ENCODE data around the gene FAM32A.
A peak's percentile ranks its signal among the peaks of the same experiment; 100 is the strongest.

Gene FAM32A

DNA sequence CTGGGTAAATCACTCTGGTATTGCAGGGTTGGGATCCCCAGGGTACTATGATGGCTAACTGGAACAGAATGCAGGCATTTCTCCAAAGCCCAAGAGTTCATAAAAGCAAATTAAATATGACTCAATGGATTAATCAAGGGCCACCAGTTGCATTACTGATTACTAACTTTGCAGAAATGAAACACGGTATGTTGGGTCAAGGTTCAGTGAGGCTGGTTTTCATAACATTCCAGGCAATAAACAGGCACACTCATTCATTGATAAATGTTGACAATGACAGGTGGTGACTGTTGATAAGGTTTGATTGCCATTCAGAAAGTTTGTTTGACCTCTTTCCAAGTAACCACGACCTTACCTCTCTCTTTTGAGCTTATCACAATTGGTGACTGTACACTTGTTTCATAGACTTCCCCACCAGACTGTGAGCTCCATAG is 12.0 kb downstream of the FAM32A start:
- H3K4me3 Mint-ChIP-seq, result peak overlapping the region; percentile 89 to 94 (median 91)
- TF ChIP-seq, protein P1, sequence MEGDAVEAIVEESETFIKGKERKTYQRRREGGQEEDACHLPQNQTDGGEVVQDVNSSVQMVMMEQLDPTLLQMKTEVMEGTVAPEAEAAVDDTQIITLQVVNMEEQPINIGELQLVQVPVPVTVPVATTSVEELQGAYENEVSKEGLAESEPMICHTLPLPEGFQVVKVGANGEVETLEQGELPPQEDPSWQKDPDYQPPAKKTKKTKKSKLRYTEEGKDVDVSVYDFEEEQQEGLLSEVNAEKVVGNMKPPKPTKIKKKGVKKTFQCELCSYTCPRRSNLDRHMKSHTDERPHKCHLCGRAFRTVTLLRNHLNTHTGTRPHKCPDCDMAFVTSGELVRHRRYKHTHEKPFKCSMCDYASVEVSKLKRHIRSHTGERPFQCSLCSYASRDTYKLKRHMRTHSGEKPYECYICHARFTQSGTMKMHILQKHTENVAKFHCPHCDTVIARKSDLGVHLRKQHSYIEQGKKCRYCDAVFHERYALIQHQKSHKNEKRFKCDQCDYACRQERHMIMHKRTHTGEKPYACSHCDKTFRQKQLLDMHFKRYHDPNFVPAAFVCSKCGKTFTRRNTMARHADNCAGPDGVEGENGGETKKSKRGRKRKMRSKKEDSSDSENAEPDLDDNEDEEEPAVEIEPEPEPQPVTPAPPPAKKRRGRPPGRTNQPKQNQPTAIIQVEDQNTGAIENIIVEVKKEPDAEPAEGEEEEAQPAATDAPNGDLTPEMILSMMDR (IDR thresholded peaks at IDR 0.05; ENCODE audit: unreplicated experiment in 3 of 3), result no peak

DNA sequence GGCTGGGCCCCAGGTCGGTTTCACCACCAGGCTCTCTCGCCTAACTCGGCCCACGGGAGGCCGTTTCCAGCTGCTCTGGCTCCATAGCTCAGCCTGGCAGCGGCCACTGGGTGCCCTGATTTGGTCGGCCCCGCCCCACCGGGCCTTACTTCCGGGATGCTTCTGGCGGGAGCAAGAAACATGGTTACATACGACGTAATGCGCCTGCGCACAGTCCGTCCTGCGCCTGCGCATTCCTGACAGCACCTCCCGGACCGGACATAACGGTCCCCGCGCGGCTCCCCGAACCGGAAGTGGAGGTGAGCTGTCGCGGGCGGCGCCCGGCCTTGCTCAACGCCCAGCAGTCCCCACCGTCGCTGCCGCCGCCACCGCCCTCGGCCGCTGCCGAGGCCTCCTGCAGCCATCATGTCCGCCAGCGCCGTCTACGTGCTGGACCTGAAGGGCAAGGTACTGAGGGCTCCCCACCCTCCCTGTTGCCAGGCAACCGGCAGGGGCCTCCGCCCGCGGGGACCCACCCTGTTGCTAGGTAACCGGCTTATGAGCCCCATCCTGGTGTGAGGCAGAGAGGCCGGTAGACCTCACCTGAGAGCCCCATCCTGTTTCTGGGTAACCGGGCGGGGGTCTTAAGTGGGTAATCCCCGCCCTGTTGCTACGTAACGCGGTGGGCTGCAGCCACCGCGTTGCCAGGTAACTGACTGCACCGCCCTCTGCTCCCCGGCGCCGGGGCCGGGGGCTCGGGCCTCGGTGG is 12.6 kb downstream of the FAM32A start, which contains the start of gene AP1M1:
Gene AP1M1, plus strand, starts transcription at position 290 of the 748 bp plus-strand sequence. Its CDS starts 116 bp downstream, at position 406.
- Mint-ChIP-seq H3K4me1 (peaks cover 34% of the 10 kb centered on the region), H3K27ac (peak within 1 kb of the TSS; percentile 95 to 96 (median 96)), H3K36me3 (ENCODE audit: low read depth) (peaks cover 16% of the 10 kb centered on the region), H3K9me3 (no peaks in the 10 kb centered on the region), H3K27me3 (ENCODE audit: low read depth) (no peaks in the 10 kb centered on the region), H3K4me3 (peak within 1 kb of the TSS; percentile 89 to 94 (median 91))
- TF ChIP-seq, protein P1 (IDR thresholded peaks at IDR 0.05; ENCODE audit: unreplicated experiment in 3 of 3), result no peak

More for the DNA sequence above, 12.0 kb downstream of the FAM32A start:
- no peaks in the 10 kb centered on the region for H3K27me3 Mint-ChIP-seq (ENCODE audit: low read depth)
- H3K9me3 Mint-ChIP-seq, result no peaks in the 10 kb centered on the region
- peaks cover 34% of the 10 kb centered on the region for H3K4me1 Mint-ChIP-seq
- H3K36me3 Mint-ChIP-seq (ENCODE audit: low read depth), result peaks cover 10% of the 10 kb centered on the region
- H3K27ac Mint-ChIP-seq, result peak overlapping the region; percentile 95 to 96 (median 96)

DNA sequence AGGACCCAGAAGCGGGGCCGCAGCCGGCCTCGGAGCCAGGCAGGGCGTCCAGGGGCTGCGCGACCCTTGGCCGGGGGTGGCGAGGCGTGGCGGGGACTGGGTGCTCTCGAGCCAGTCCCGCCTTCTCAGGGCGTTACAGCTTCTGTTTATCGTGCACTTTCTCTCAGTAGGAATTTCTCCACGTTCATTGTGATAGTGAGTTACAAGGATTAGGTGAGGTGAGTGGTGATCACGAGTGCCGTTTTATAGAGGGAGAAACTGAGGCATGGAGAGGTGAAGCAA is 13.1 kb downstream of the FAM32A start:
- H3K27me3 Mint-ChIP-seq (ENCODE audit: low read depth), result no peaks in the 10 kb centered on the region
- peak overlapping the region in 2 of 3 experiments; percentile 61 to 92 for H3K27ac Mint-ChIP-seq
- H3K9me3 Mint-ChIP-seq, result no peaks in the 10 kb centered on the region
- peaks cover 34% of the 10 kb centered on the region for H3K4me1 Mint-ChIP-seq
- peaks cover 21% of the 10 kb centered on the region for H3K36me3 Mint-ChIP-seq (ENCODE audit: low read depth)
- peak overlapping the region; percentile 73 to 86 (median 85) for H3K4me3 Mint-ChIP-seq
- TF ChIP-seq, protein P1 (IDR thresholded peaks at IDR 0.05; ENCODE audit: unreplicated experiment in 3 of 3), result no peak

DNA sequence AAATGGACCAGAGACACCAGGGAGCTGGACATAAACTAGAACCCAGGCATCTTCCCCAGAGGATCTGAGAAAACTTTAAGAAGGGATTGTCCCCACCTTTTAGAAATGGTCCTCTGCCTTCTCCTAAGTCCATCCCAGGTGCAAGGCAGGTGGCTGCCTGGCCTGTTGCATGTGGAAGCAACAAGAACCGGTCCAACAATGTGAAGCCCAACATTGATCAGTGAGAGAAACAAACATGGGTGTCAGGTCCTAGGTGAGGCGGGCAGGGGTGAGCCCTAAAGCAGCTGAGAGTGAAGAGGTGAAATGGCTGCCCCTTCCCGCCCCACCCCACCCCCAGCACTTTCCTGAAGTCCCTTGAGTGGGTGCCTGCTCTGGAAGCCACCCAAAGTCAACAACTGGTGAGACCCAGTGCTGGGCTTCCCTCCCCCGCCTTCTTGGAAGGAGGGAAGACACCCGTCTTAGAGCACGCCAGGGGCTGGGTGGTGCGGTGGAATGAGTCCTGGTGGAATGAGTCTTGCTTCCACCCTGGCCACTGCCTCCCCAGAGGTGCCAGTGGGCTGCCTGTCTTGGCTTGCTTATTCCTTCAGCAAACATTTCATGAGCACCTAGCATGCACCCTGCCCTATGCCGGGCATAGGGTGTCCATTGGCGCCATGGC is 14.2 kb downstream of the FAM32A start:
- Mint-ChIP-seq H3K9me3 (no peaks in the 10 kb centered on the region), H3K4me3 (peak overlapping the region; percentile 73 to 86 (median 85)), H3K36me3 (ENCODE audit: low read depth) (peaks cover 25% of the 10 kb centered on the region), H3K4me1 (peaks cover 34% of the 10 kb centered on the region), H3K27me3 (ENCODE audit: low read depth) (no peaks in the 10 kb centered on the region), H3K27ac (no peak overlapping the region)
- TF ChIP-seq, protein P1 (IDR thresholded peaks at IDR 0.05; ENCODE audit: unreplicated experiment in 3 of 3), result no peak

DNA sequence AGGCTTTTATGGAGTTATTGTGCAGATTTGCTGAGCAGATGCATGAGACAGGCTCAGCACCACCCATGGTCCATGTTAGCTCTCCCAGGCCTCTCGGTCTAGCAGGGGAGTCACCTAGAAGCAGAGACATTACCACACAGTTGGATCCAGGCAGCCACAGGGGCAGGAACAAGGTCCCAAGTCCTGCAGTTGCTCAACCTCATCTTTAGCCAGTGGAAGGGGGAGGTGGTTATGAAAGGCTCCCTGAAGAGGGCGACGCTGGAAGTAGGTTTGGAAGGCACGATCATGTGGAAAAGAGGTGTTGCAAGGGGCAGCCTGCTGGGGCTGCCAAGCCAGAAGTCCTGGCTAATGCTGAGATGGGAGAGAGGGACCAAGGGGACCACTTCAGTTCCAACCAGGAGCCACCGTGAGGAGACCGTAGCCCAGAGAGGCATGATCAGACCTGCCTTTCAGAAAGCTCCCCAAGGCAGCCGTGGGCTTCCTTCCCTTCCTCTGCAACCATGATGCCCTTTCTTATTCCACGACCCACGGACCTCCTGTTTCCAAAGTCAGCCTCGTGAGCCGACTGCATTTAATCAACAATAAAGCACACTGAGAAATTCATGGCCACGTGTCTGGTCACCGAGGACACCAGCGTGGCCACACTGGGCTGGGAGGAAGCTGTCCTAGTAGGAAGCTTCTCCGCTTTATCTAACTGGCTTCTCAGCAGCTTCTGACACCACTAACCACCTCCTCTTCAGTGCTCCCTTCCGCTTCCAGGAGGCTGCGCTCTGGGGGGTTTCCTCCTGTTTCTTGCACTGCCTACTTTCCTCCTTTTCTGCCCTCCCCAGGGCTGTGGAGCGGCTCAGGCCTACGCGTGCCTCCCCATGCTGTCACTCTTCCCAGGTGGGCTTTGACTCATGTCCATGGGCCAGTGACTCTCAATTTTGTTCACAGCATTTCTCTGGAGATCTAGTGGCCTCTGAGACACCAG is 15.1 kb downstream of the FAM32A start:
- Mint-ChIP-seq H3K9me3 (no peaks in the 10 kb centered on the region), H3K27ac (peak overlapping the region in 2 of 3 experiments; percentile 23 to 75), H3K4me1 (peaks cover 34% of the 10 kb centered on the region), H3K27me3 (ENCODE audit: low read depth) (no peaks in the 10 kb centered on the region), H3K4me3 (peak overlapping the region; percentile 69 to 83 (median 70)), H3K36me3 (ENCODE audit: low read depth) (peaks cover 25% of the 10 kb centered on the region)
- TF ChIP-seq, protein P1 (IDR thresholded peaks at IDR 0.05; ENCODE audit: unreplicated experiment in 3 of 3), result no peak
